Keratinocyte (primary cell): ENCODE measurements around the gene NELL1.

Source experiments
- CTCF ChIP-seq, 3 experiments: IDR thresholded peaks in 1 of 3; conservative IDR thresholded peaks in 1 of 3; optimal IDR thresholded peaks in 1 of 3; 2 replicates in 2 of 3; 3 replicates in 1 of 3; pipeline versions ENCODE3 to v1.5.1; 2011; ENCODE audit warnings: low read length in 3 of 3, mild to moderate bottlenecking in 3 of 3, moderate library complexity in 2 of 3, control low read depth in 1 of 3, inconsistent platforms in 1 of 3; ENCODE audit not compliant: insufficient read depth in 2 of 3; ENCODE audit errors: extremely low read depth in 1 of 3
- EZH2 ChIP-seq: IDR thresholded peaks from one replicate; pipeline ENCODE4 v1.6.1; 2012; ENCODE audit warnings: inconsistent platforms, mild to moderate bottlenecking, low read length, moderate library complexity

DNA sequence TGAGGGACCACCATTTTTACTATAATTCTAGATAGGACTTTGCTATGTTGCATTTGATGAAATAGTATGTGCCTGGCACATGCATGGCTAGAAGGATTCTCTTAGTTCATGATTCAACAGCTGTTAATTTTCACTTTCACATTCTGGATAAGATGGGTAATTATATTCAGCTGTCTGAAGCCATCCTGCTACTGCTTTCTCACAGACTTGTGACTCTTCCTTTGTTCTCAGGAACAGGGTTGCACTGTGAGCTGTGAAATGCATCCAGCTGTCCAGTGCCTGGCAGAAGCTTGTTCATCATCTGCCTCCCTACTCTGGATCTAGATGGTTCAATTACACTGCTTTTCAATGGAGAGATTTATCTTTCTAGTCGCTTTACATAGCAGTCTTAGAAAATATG lies 913.4 kb downstream of the NELL1 start:
- TF ChIP-seq EZH2: no peak
- TF ChIP-seq CTCF (optimal IDR thresholded peaks at IDR 0.05 in 1 of 3, IDR thresholded peaks at IDR 0.05 in 1 of 3, conservative IDR thresholded peaks at IDR 0.05 in 1 of 3; ENCODE audit: extremely low read depth in 1 of 3, insufficient read depth in 2 of 3, low read length in 3 of 3): no peak
